ENCODE measurements around the gene NEDD4L. TPM values are rescaled to one million over a fixed set of nuclear protein-coding genes. Genes with fewer than 3 reads are reported as not detected.
A peak's percentile ranks its signal among the peaks of the same experiment; 100 is the strongest.

The NEDD4L gene
- total RNA-seq, 1 experiment from 2014 or later, result 57.4 TPM

DNA sequence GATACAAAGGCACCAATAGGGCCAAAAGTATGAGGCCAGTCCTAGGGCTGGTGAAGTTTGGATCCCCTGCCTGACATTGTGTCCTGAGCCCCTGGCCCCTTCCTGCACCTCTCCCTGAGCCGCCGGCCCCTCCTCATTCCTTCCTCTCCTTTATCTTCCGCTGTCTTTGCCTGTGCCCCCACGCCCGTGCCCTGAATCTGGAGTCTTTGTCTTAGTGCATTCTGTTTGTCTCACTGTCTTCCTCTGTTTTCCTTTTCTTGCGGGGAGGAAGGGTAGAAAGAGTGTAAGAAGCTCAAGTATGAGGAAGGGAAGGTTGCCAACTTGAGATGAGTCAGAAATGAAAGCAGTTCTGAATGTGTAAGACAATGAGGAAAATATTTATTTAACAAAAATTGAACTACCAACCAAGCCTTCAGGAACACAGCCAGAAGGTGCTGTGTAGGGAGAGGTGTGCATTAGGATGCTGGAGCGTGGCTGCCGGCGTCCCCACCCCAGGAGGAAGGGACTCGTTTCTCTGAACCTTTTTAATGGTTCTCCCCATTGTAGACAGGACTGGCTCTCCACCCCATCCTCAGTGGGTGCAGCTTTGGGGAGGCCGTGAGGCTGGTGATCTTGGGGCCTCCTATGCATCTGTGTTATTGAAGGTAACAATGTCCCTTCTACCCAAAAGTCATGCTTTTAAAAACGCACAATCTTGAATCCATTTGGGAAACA is 133.1 kb downstream of the NEDD4L start:
- no peaks in the 10 kb centered on the region for H4K20me1 ChIP-seq (ENCODE audit: insufficient read depth)
- peaks cover 21% of the 10 kb centered on the region for H3F3A ChIP-seq (ENCODE audit: insufficient read depth, low read depth)
- ChIA-PET POLR2A (ENCODE audit: unreplicated experiment) (interaction anchor here (0.6 to 0.7 kb wide), 3 partner anchors 17 to 164 kb away, joined by 3 to 4 read pairs (median 3); no protein-coding TSS in a partner anchor), CTCF (interaction anchor here (0.5 to 1.1 kb wide), 4 partner anchors 41 to 358 kb away, joined by 3 to 5 read pairs (median 4); no protein-coding TSS in a partner anchor)
- H3K27me3 ChIP-seq (ENCODE audit: insufficient read depth, low read depth), result no peaks in the 10 kb centered on the region
- peak overlapping the region; percentile 34; the same call in 1 of the 2 replicates for H3K4me3 ChIP-seq
- peak; percentile 58 to 94 for DNase-seq
- no peak overlapping the region for H2AFZ ChIP-seq
- intact Hi-C loops (cut with micrococcal nuclease; ENCODE audit: unreplicated experiment), result loop anchor here (1.0 kb wide), 1 partner anchor 134 kb away; no protein-coding TSS in a partner anchor
- H3K4me2 ChIP-seq, result peak overlapping the region; percentile 81
- H3K36me3 ChIP-seq (ENCODE audit: low read depth), result no peaks in the 10 kb centered on the region
- H3K9me2 ChIP-seq (ENCODE audit: insufficient read depth), result no peaks in the 10 kb centered on the region
- no peaks in the 10 kb centered on the region for H3K9me3 ChIP-seq (ENCODE audit: insufficient read depth, low read depth)
- no peak for TF ChIP-seq EZH2 (IDR thresholded peaks at IDR 0.05; ENCODE audit: low read depth)
- TF ChIP-seq, protein P1, sequence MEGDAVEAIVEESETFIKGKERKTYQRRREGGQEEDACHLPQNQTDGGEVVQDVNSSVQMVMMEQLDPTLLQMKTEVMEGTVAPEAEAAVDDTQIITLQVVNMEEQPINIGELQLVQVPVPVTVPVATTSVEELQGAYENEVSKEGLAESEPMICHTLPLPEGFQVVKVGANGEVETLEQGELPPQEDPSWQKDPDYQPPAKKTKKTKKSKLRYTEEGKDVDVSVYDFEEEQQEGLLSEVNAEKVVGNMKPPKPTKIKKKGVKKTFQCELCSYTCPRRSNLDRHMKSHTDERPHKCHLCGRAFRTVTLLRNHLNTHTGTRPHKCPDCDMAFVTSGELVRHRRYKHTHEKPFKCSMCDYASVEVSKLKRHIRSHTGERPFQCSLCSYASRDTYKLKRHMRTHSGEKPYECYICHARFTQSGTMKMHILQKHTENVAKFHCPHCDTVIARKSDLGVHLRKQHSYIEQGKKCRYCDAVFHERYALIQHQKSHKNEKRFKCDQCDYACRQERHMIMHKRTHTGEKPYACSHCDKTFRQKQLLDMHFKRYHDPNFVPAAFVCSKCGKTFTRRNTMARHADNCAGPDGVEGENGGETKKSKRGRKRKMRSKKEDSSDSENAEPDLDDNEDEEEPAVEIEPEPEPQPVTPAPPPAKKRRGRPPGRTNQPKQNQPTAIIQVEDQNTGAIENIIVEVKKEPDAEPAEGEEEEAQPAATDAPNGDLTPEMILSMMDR (conservative IDR thresholded peaks at IDR 0.05), result no peak
- peaks cover 38% of the 10 kb centered on the region for H3K4me1 ChIP-seq (replicated peaks; ENCODE audit: insufficient read depth)
- BruUV-seq (replicated peaks), result no TSS peak
- peaks cover 49% of the 10 kb centered on the region for H3K79me2 ChIP-seq (ENCODE audit: low read depth)
- H3K27ac ChIP-seq, result peak overlapping the region; percentile 84

DNA sequence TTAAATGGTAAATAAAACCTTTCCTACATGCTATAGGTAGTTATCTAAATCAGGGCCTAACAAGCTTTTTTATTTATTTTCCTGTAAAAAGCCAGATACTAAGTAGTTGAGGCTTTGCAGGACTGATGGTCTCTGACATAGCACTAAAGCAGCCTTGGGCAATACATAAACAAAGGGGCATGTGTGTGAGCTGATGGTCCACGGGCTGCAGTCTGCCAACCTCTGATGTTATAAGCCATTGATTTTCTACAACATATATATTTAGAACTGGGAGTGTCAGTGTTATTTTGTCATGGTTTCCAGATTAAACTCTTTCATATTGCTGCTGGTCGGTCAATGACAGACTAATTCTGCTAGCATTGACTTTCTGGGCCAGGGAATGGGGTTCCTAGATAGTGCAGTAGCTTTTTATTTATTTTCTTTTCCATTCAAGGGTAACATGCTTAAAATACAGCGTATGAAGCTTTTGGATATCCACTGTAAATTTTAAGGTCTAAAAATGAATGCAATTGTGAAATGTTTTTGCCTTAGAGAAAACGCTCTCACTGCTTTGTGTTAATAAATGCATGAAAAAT is 134.0 kb downstream of the NEDD4L start:
- H2AFZ ChIP-seq, result no peak overlapping the region
- no peaks in the 10 kb centered on the region for H3K9me3 ChIP-seq (ENCODE audit: insufficient read depth, low read depth)
- peak overlapping the region; percentile 84 for H3K27ac ChIP-seq
- POLR2A ChIA-PET (ENCODE audit: unreplicated experiment), result interaction anchor here (0.6 kb wide), 1 partner anchor 163 kb away, joined by 3 read pairs; no protein-coding TSS in a partner anchor
- H3K4me3 ChIP-seq, result no peak overlapping the region
- BruUV-seq (replicated peaks), result no TSS peak
- peaks cover 26% of the 10 kb centered on the region for H3F3A ChIP-seq (ENCODE audit: insufficient read depth, low read depth)
- no peaks in the 10 kb centered on the region for H3K9me2 ChIP-seq (ENCODE audit: insufficient read depth)
- CTCF ChIA-PET, result interaction anchor here (1.1 kb wide), 1 partner anchor 144 kb away, joined by 3 read pairs; no protein-coding TSS in a partner anchor
- peaks cover 57% of the 10 kb centered on the region for H3K79me2 ChIP-seq (ENCODE audit: low read depth)
- H3K4me1 ChIP-seq (replicated peaks; ENCODE audit: insufficient read depth), result peaks cover 43% of the 10 kb centered on the region
- no peaks in the 10 kb centered on the region for H4K20me1 ChIP-seq (ENCODE audit: insufficient read depth)
- DNase-seq, result no peak
- no peaks in the 10 kb centered on the region for H3K36me3 ChIP-seq (ENCODE audit: low read depth)
- peak overlapping the region; percentile 81 for H3K4me2 ChIP-seq
- intact Hi-C loops (cut with micrococcal nuclease; ENCODE audit: unreplicated experiment), result loop anchor here (1.0 kb wide), 1 partner anchor 135 kb away; no protein-coding TSS in a partner anchor
- H3K27me3 ChIP-seq (ENCODE audit: insufficient read depth, low read depth), result no peaks in the 10 kb centered on the region
- TF ChIP-seq EZH2 (IDR thresholded peaks at IDR 0.05; ENCODE audit: low read depth), result no peak
- TF ChIP-seq, protein P1 (conservative IDR thresholded peaks at IDR 0.05), result no peak

DNA sequence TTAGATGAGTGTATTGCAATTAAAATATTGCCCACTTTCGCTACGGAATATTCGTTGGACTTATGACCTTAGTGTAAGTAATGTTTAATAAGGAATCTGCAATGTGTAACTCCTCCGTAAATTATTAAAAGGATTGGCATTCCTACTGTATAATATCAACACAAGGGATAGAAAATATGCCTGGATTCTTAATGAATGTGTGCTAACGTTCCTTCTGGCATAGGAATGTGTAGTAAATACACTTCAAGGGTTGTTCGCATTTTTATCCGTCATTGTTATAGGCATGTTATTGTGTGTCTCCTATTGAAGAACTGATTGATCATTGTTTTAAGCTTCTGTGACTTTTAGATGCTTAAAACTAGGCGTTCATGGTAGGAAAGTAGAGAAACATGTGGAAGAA is 134.5 kb downstream of the NEDD4L start:
- H3K79me2 ChIP-seq (ENCODE audit: low read depth), result peaks cover 62% of the 10 kb centered on the region
- intact Hi-C loops (cut with micrococcal nuclease; ENCODE audit: unreplicated experiment), result no loop called here
- no peak overlapping the region for H3K4me2 ChIP-seq
- DNase-seq, result no peak
- H3K4me1 ChIP-seq (replicated peaks; ENCODE audit: insufficient read depth), result peaks cover 48% of the 10 kb centered on the region
- no peak for TF ChIP-seq EZH2 (IDR thresholded peaks at IDR 0.05; ENCODE audit: low read depth)
- TF ChIP-seq, protein P1 (conservative IDR thresholded peaks at IDR 0.05), result no peak
- no peaks in the 10 kb centered on the region for H3K9me2 ChIP-seq (ENCODE audit: insufficient read depth)
- H3K36me3 ChIP-seq (ENCODE audit: low read depth), result no peaks in the 10 kb centered on the region
- no peak overlapping the region for H2AFZ ChIP-seq
- ChIA-PET POLR2A (ENCODE audit: unreplicated experiment) (no interaction called here), CTCF (no interaction called here)
- H4K20me1 ChIP-seq (ENCODE audit: insufficient read depth), result no peaks in the 10 kb centered on the region
- H3K27me3 ChIP-seq (ENCODE audit: insufficient read depth, low read depth), result no peaks in the 10 kb centered on the region
- H3K4me3 ChIP-seq, result no peak overlapping the region
- H3K9me3 ChIP-seq (ENCODE audit: insufficient read depth, low read depth), result no peaks in the 10 kb centered on the region
- BruUV-seq (replicated peaks), result no TSS peak
- peaks cover 32% of the 10 kb centered on the region for H3F3A ChIP-seq (ENCODE audit: insufficient read depth, low read depth)
- H3K27ac ChIP-seq, result no peak overlapping the region

Data from PC-9 (cell line).